H9 (cell line): ENCODE data around the gene GBP1. TPM values are rescaled to one million over a fixed set of nuclear protein-coding genes. Genes with fewer than 3 reads are reported as not detected.

Source experiments
- DNase-seq: peaks from one replicate; pipeline ENCODE4 v3.0.0-alpha.2; 2017
- H2AFZ ChIP-seq: one replicate; pipeline ENCODE4 v1.6.1; 2013; ENCODE audit warnings: mild to moderate bottlenecking, low read length, control low read depth, moderate library complexity
- H2AK5ac ChIP-seq: 2 replicates; pipeline ENCODE4 v1.6.1; 2013; ENCODE audit warnings: low read length, control low read depth, mixed read lengths; ENCODE audit not compliant: insufficient read length
- H2BK120ac ChIP-seq: one replicate; pipeline ENCODE4 v1.6.1; 2013; ENCODE audit warnings: low read depth, mild to moderate bottlenecking, low read length, control low read depth, inconsistent platforms; ENCODE audit not compliant: poor library complexity, severe bottlenecking
- H2BK12ac ChIP-seq: 2 replicates; pipeline ENCODE4 v1.6.1; 2013; ENCODE audit warnings: low read length, control low read depth, mixed read lengths, low read depth; ENCODE audit not compliant: insufficient read length
- H2BK15ac ChIP-seq: 2 replicates; pipeline ENCODE4 v1.6.1; 2013; ENCODE audit warnings: low read depth, low read length, control low read depth
- H2BK20ac ChIP-seq: one replicate; pipeline ENCODE4 v1.6.1; 2013; ENCODE audit warnings: low read depth, mild to moderate bottlenecking, low read length, control low read depth, inconsistent platforms; ENCODE audit not compliant: poor library complexity, severe bottlenecking
- H2BK5ac ChIP-seq: 2 replicates; pipeline ENCODE4 v1.6.1; 2013; ENCODE audit warnings: low read length, control low read depth, mixed read lengths; ENCODE audit not compliant: insufficient read length
- H3K14ac ChIP-seq: 2 replicates; pipeline ENCODE4 v1.6.1; 2013; ENCODE audit warnings: low read length, control low read depth; ENCODE audit not compliant: insufficient read depth
- H3K18ac ChIP-seq: 2 replicates; pipeline ENCODE4 v1.6.1; 2013; ENCODE audit warnings: low read depth, mild to moderate bottlenecking, mixed read lengths, low read length, control low read depth; ENCODE audit not compliant: insufficient read length
- H3K23ac ChIP-seq: 2 replicates; pipeline ENCODE4 v1.6.1; 2013; ENCODE audit warnings: low read length, control low read depth, mixed read lengths, low read depth; ENCODE audit not compliant: insufficient read length
- H3K23me2 ChIP-seq: 2 replicates; pipeline ENCODE4 v1.6.1; 2013; ENCODE audit warnings: low read depth, mild to moderate bottlenecking, mixed read lengths, low read length, control low read depth; ENCODE audit not compliant: insufficient read length, poor library complexity, severe bottlenecking
- H3K27ac ChIP-seq: 2 replicates; pipeline ENCODE4 v1.5.1; 2013; ENCODE audit warnings: low read length, control low read depth, mixed read lengths, low read depth; ENCODE audit not compliant: insufficient read length
- H3K27me3 ChIP-seq: 2 replicates; pipeline ENCODE4 v1.6.1; 2013; ENCODE audit warnings: low read length, control low read depth, inconsistent platforms; ENCODE audit not compliant: insufficient read depth
- H3K4ac ChIP-seq: 2 replicates; pipeline ENCODE4 v1.6.1; 2013; ENCODE audit warnings: low read depth, mild to moderate bottlenecking, control low read depth, inconsistent platforms, low read length, moderate library complexity
- H3K4me1 ChIP-seq: 2 replicates; pipeline ENCODE4 v1.6.1; 2013; ENCODE audit warnings: low read length, control low read depth, inconsistent platforms; ENCODE audit not compliant: insufficient read depth
- H3K4me2 ChIP-seq: 2 replicates; pipeline ENCODE4 v1.6.1; 2013; ENCODE audit warnings: low read length, control low read depth, mixed read lengths; ENCODE audit not compliant: insufficient read length, insufficient read depth
- H3K56ac ChIP-seq: 2 replicates; pipeline ENCODE4 v1.6.1; 2013; ENCODE audit warnings: low read depth, mild to moderate bottlenecking, mixed read lengths, low read length, control low read depth; ENCODE audit not compliant: insufficient read length
- H3K79me1 ChIP-seq: 2 replicates; pipeline ENCODE4 v1.6.1; 2013; ENCODE audit warnings: low read depth, mild to moderate bottlenecking, moderate library complexity, low read length, control low read depth, inconsistent platforms; ENCODE audit not compliant: insufficient read depth, poor library complexity, severe bottlenecking
- H3K79me2 ChIP-seq: 2 replicates; pipeline ENCODE4 v1.6.1; 2013; ENCODE audit warnings: low read length, control low read depth, inconsistent platforms; ENCODE audit not compliant: insufficient read depth
- H3K9ac ChIP-seq: 2 replicates; pipeline ENCODE4 v1.6.1; 2013; ENCODE audit warnings: low read length, control low read depth, mixed read lengths; ENCODE audit not compliant: insufficient read length; ENCODE audit errors: extremely low read depth
- H3K9me3 ChIP-seq: one replicate; pipeline ENCODE4 v1.6.1; 2013; ENCODE audit warnings: low read depth, low read length, inconsistent platforms; ENCODE audit not compliant: control insufficient read depth
- H3T11ph ChIP-seq: one replicate; pipeline ENCODE4 v1.6.1; 2013; ENCODE audit warnings: mild to moderate bottlenecking, low read length, control low read depth, inconsistent platforms
- H4K20me1 ChIP-seq: one replicate; pipeline ENCODE4 v1.6.1; 2013; ENCODE audit not compliant: control insufficient read depth, insufficient read length, insufficient read depth
- H4K5ac ChIP-seq: 2 replicates; pipeline ENCODE4 v1.6.1; 2013; ENCODE audit warnings: low read depth, mild to moderate bottlenecking, mixed read lengths, low read length, control low read depth; ENCODE audit not compliant: insufficient read length
- H4K8ac ChIP-seq: replicated peaks from 2 replicates; pipeline ENCODE4 v1.6.1; 2013; ENCODE audit warnings: low read length, control low read depth, mixed read lengths, low read depth; ENCODE audit not compliant: insufficient read length
- H4K91ac ChIP-seq: 2 replicates; pipeline ENCODE4 v1.6.1; 2013; ENCODE audit warnings: low read depth, mild to moderate bottlenecking, moderate library complexity, mixed read lengths, low read length, control low read depth; ENCODE audit not compliant: insufficient read length
- H3K27ac Mint-ChIP-seq, 3 experiments: 2 replicates in 2 of 3; 3 replicates in 1 of 3; pipeline ENCODE4 v1.8.0; 2020 to 2021; ENCODE audit warnings: mixed read lengths in 3 of 3, mild to moderate bottlenecking in 1 of 3, moderate library complexity in 1 of 3
- H3K27me3 Mint-ChIP-seq: 2 replicates; pipeline ENCODE4 v1.8.0; 2021; ENCODE audit warnings: low read depth, mild to moderate bottlenecking, moderate library complexity, mixed read lengths
- H3K36me3 Mint-ChIP-seq, 3 experiments: 2 replicates in 2 of 3; 3 replicates in 1 of 3; pipeline ENCODE4 v1.8.0; 2020 to 2021; ENCODE audit warnings: low read depth in 3 of 3, mixed read lengths in 3 of 3; ENCODE audit not compliant: insufficient read depth in 1 of 3
- H3K4me1 Mint-ChIP-seq, 2 experiments: 2 replicates each; pipeline ENCODE4 v1.8.0; 2020; ENCODE audit warnings: mixed read lengths in 2 of 2
- H3K4me3 Mint-ChIP-seq, 2 experiments: 2 replicates in 1 of 2; 3 replicates in 1 of 2; pipeline ENCODE4 v1.8.0; 2020 to 2021; ENCODE audit warnings: mild to moderate bottlenecking in 2 of 2, mixed read lengths in 2 of 2, moderate library complexity in 1 of 2
- H3K9me3 Mint-ChIP-seq, 2 experiments: 2 replicates in 1 of 2; 3 replicates in 1 of 2; pipeline ENCODE4 v1.8.0; 2020; ENCODE audit warnings: mild to moderate bottlenecking in 2 of 2, mixed read lengths in 2 of 2, moderate library complexity in 1 of 2
- WGBS: extraction: QIAGEN DNeasy Blood & Tissue Kit; methylation state at CpG from one replicate; pipeline ENCODE4 v1.1.7; 2013; ENCODE audit warnings: missing lambda C conversion rate, low lambda C conversion rate, mixed read lengths; ENCODE audit not compliant: insufficient read length; ENCODE audit errors: extremely low coverage; 5-methylcytosine and 5-hydroxymethylcytosine counted together
- total RNA-seq: library from RNA; stranded (reverse); gene quantifications from 2 replicates; pipeline ENCODE4 v1.2.1, GENCODE V29; 2021
- TF ChIP-seq, protein P1 (sequence below): fragments of 200-600 bp; sonication (generic); conservative IDR thresholded peaks from 3 replicates; pipeline ENCODE4 v1.8.0; 2021; ENCODE audit warnings: antibody characterized with exemption, mild to moderate bottlenecking

The GBP1 gene
- total RNA-seq, 1 experiment from 2014 or later, result not detected

DNA sequence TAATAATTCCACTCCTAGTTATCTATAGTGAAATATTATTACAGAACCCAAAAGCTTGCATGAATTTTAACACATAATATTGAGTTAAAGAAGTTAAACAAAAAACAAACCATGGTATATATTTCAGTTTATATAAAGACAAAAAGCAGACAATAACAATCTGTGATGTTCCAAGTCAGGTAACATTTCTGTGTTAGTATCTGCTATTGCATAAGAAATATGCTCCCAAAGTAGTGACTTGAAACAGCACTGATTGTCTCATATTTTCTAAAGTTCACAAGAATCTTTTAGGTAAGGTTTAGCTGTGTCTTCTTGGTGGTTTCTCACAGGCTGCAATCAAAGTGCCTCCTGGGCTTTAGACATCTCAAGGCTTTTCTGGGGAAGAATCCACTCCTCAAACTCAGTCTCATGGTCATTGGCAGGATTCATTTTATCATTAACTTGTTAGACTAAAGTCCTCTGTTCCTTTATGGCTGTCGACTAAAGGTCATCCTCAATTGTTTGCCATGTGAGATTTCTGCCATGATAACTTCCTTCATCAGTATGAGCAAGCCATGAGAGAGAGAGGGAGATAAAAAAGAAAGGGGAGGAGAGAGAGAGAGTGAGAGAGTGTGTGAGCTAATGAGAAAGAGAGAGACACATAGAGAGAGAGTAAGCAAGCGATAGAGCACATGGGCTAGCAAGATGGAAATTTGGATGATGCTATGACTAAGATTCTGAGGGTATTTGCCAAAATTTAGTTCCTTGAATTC is 19.9 kb downstream of the GBP1 start:
- Histone ChIP-seq H2BK120ac (no peak overlapping the region), H3K9me3 (no peaks in the 10 kb centered on the region), H3K9ac (no peak overlapping the region), H4K8ac (no peak overlapping the region), H4K20me1 (no peaks in the 10 kb centered on the region), H3K23me2 (no peaks in the 10 kb centered on the region), H2BK20ac (no peak overlapping the region), H3K14ac (no peak overlapping the region), H2AFZ (no peak overlapping the region), H3K79me2 (no peaks in the 10 kb centered on the region), H3T11ph (no peak overlapping the region), H4K91ac (no peak overlapping the region), H3K4me2 (no peak overlapping the region), H3K56ac (no peak overlapping the region), H3K27me3 (no peaks in the 10 kb centered on the region), H2BK12ac (no peak overlapping the region), H2AK5ac (no peak overlapping the region), H3K23ac (no peak overlapping the region), H3K4me1 (no peaks in the 10 kb centered on the region), H4K5ac (no peak overlapping the region), H2BK5ac (no peak overlapping the region), H3K27ac (no peak overlapping the region), H2BK15ac (no peak overlapping the region), H3K4ac (no peak overlapping the region), H3K18ac (no peak overlapping the region), H3K79me1 (no peaks in the 10 kb centered on the region)
- TF ChIP-seq, protein P1, sequence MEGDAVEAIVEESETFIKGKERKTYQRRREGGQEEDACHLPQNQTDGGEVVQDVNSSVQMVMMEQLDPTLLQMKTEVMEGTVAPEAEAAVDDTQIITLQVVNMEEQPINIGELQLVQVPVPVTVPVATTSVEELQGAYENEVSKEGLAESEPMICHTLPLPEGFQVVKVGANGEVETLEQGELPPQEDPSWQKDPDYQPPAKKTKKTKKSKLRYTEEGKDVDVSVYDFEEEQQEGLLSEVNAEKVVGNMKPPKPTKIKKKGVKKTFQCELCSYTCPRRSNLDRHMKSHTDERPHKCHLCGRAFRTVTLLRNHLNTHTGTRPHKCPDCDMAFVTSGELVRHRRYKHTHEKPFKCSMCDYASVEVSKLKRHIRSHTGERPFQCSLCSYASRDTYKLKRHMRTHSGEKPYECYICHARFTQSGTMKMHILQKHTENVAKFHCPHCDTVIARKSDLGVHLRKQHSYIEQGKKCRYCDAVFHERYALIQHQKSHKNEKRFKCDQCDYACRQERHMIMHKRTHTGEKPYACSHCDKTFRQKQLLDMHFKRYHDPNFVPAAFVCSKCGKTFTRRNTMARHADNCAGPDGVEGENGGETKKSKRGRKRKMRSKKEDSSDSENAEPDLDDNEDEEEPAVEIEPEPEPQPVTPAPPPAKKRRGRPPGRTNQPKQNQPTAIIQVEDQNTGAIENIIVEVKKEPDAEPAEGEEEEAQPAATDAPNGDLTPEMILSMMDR, result no peak
- H3K27ac Mint-ChIP-seq, result no peak overlapping the region
- whole genome bisulfite sequencing, result 100% methylated on average over 1 of the region's 2 CpGs
- DNase-seq, result no peak
- H3K4me1 Mint-ChIP-seq, result no peaks in the 10 kb centered on the region
- no peak overlapping the region for H3K4me3 Mint-ChIP-seq
- H3K27me3 Mint-ChIP-seq, result no peaks in the 10 kb centered on the region
- H3K9me3 Mint-ChIP-seq, result peaks cover 4 to 7% of the 10 kb centered on the region in 2 experiments
- peaks cover 2 to 4% (median 2%) of the 10 kb centered on the region in 3 experiments; a peak in 5 of 7 replicates for H3K36me3 Mint-ChIP-seq
